GM18873 (cell line): Measurements from ENCODE around the gene SV2A.
A peak's percentile ranks its signal among the peaks of the same experiment; 100 is the strongest.

Experiments
- ATAC-seq: cut with Tn5 transposase; IDR thresholded peaks from one replicate; pipeline ENCODE4 v1.9.1; 2021; ENCODE audit warnings: mild to moderate bottlenecking, moderate library complexity, moderate number of reproducible peaks; ENCODE audit not compliant: unreplicated experiment, low FRiP score

The SV2A gene

DNA sequence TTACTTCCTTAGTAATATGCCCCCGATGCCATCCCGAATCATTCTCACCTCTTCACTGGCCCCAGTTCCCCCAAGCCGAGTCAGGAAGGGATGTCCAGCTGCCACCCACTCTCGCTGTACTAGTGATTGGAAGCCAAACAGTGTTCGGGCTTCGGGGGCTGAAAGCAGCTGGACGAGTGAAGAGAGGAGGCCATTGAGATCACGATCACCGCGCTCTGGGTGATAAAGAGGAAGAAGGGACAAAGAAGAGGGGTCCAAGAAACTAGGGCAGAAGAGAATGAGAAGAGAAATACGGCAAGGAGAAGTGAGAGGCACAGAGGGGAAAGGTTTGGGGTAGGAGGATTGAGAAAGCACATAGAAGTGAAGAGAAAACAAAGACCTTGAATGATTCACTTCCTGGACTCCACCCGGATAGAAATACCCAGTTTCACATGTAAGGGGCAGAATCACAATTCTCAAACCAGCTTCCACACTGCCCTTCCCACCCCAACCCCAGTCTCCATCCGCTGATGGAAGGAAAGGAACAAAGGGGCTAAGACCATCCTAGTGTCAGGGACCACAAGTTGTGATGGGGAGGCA is 13.7 kb upstream of the SV2A start:
- no peak for ATAC-seq

DNA sequence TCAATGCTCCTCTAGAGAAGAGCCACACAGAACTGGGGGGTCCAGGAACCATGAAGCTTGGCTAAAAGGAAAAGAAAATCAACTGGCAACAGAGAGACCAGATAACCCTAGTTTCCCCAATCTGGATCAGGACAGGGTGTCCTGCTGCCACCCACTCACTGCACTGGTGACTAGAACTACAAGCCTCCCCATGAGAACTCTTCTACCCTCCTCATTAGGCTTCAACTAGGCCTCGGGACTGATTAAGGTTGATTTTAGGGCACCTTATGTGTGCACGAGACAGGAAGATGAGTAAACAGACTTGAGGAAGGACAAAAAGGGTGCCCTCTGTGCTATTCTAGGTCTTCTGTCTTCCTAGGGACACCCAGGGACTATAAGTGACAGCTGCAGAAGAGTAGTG is 12.2 kb upstream of the SV2A start:
- no peak for ATAC-seq

- ATAC-seq, result no peak
Observed at GRCh38 chr1:149928401-149928724, 10.7 kb upstream of the SV2A start.

DNA sequence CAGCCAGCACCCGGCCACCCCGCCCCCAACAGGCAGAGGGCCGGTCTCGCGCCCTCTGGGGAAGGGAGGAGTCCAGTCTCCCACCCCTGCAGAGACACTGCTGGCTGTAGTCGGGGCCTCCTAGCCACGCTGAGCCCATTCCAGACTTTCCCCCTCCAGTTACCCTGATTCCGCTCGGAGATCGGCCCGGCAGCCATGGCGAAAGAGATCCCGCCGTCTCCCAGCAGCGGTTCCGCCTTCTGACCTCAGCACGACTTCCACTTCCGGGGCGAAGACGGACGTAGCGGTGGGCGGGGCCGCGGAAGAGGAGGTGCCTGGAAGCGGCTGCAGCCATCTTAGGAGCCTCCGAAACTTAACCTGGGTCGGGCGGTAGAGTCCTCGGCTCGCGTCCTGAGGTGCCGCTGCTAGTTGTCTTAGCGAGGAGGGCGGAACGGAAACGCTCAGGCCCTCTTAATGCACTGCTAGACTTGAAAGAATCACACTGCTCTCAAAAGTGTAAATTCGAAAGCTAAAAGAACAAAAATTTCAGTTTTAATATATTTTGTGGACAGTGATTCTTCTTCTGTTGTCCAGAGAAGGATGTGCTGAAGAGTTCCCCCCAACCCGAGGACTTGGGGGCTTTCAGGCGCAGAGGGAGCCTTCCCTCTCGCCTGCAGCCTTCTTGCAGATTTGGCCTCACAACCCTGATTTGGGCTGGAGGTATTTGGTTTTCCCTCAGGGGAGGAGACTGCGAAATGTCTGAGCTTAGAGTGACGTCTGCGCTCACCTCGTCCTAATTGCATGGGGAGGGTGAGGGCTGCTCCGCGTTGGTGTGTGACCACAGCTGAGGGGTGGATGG is 10.1 kb upstream of the SV2A start, which contains the start of gene SF3B4:
Gene SF3B4 (minus strand): TSS at position 241 of the 838 bp plus-strand sequence. CDS start 44 bp downstream, at position 197.
- ATAC-seq, result peak; percentile 59

DNA sequence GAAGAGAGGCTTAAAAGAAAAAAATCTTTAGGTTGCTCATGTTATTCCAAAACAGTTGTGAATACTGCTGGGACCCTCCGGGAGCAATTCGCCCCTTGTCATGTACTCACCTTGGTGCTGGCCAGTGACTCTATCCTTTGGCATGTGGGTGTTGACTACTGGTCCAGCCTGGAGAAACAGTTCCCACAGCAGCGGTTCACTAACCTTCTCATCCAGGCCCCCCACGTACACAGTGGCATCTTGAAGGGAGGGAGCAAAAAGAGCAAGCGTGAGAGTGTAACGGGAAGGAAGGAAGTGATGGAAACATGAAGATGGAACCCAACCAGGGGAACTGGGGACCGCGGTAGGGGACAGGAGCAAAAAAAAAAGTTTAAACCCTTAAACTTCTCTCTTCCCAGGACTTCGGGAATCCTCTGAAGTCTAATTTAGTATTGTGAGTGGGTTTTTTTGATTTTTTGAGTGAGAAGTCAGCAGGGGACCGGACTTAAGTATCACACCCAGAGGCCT is 9.5 kb upstream of the SV2A start:
- ATAC-seq, result no peak

- no peak for ATAC-seq
Observed at GRCh38 chr1:149926296-149926695, 8.7 kb upstream of the SV2A start.

GRCh38 chr1:149925751-149926150 is 8.1 kb upstream of the SV2A start:
- ATAC-seq, result no peak

DNA sequence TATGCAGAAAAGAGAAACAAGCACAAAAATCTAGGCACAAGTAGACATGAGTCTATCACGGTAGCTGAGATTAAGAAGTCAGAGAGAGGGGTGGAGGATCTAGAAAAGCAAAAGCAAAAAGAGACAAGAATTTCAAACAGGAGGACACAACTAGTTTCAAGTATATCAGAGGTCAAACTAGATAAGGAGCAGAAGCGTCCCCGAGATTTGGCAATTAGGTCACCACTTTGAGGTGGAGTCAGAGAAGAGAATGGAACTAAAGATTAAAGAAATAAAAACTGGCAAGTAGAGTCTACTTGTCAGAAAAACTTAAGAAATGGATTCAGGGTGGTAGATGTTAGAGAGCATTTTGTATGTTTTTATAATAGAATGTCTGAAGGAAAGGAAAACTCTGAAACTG is 7.7 kb upstream of the SV2A start:
- no peak for ATAC-seq

DNA sequence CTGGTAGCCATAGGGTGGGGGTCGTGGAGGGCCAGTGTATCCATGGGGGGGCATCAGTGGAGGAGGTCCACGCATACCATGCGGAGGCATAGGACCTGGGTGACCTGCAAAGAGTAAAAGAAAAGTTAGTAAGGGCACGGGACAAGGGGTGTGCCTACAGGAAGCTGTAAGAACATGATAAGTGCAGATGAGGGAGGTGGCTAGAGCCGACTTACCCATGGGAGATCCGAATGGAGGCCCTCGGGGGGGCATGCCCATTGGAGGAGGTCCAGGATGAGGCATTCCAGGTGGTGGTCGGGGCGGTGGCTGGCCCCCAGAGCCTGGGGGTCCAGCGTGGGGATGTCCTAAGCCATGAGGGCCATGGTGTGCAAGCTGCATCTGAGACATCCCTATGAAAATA is 6.0 kb upstream of the SV2A start:
- ATAC-seq, result no peak

DNA sequence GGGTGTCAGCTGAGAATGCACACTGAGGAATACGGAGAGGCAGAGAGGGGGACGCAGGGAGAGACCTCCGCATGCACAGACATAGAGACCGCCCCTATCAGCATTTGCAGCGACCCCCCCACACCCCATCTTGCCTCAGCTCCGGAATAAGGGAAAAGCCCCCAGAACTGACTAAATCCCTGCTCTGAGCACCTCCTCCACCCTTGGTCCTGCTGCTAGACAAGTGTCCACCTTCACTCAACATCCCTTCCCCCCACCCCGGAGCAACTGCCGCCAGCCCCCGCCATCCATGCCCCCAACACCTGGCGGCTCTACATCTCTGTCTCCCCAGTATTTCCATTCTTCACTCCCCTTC is 769 bp downstream of the SV2A start:
- ATAC-seq, result no peak

DNA sequence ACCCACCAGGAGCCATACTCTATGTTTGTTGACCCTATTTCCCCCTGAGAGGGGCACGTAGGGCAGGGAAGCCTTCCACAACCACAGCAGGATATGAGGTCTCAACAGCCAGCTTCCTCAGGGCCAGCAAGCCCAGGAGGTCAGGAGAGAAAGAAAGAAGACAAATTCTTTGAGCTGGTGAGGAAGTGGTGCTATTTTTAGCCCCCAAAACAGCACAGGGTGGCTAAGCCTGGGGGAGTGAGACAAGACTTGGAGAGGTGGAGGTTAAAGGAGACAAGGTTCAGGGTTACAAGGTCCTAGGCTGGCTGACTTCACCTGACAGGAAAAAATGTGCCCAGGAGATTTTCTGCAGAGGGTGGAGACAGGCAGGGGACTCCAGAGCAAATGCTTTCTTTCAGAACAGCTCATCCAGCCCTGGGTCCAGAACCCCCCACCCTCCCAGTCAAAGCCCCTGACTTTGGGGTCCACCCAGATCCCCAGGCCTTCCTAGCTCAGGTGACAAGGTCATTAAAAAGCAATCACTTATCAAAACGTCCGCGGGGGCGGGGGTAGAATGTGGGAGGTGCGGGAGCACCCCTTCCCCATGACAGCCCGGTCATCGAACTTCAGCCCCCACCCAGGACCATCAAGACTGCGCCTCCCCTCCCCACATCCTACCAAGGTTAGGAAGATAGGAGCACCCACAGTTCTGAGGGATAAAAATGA is 1.3 kb downstream of the SV2A start:
- no peak for ATAC-seq

DNA sequence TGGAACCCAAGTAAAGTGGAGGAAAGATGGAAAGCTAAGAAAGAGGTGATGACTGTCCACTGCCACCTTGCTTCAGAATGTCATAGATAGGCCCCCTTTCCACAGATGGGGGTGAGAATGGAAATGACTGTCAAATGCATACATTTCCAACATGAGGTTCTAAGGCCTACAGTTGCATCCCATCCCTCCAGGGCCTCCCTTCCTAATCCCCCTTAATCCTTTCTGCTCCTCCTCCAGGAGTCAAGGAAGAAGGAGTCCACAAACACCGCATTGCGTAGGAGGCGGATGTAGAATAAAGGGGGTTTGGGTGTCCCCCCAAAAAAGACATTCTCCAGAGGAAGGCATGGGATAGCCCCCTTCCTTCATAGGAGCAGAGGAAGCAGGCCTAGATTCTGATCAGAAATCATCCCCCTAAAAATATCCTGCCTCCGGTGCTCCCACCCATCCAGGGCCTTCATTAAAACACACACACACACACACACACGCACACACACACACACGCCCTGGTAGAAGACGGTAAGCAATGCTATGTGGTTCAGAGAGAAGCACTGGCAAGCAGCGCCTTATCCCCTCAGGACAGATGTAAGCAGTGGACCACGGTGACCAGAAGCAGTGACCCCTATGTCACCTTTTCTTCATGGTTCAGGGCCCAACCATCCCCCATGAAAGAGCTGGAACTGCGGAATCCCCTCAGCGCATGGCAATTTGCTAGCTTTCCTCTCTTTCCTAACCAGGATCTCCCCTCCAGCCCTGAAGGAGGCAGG is 2.0 kb downstream of the SV2A start:
- ATAC-seq, result no peak

DNA sequence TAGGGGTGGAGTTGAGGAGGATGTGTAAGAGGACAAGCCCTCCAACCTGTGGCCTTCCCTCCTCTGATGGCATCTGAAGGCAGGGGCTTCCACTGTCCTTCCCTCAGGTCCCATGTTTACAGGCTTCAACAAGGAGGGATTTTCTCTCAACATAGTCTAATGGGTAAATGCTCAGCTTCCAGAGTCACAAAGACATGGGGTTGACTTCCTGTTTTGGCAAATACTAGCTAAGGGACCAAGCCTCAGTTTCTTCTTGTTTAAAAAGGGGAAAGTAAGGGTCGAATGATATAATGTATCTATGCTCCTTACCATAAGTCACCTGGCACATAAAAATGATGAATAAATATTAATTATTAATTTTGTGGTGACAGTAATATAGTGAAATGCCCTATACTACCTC is 3.1 kb downstream of the SV2A start:
- ATAC-seq, result no peak

DNA sequence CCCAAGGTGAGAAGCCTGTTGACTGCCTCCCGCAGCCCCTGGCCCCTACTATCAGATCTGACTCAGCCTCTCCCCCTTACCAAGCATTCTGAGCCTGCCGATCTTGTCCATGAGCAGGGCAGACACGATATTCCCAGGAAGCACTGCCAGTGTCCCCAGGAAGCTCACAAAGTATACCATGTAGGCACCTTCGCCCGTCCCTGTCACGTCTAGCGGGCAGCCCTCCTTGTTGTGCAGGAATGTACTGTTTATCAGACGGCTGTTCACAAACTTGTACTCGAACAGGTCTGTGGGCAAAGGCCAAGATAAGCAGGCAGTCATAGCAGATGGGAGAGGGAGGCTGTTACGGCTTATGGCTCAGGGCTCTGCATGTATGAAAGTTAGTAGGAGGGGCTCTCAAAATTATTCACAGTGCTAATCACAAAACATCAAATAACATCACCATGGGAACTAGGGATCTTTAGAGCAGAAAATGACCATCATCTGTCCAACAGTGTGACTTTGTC is 11.0 kb downstream of the SV2A start:
- ATAC-seq, result no peak

DNA sequence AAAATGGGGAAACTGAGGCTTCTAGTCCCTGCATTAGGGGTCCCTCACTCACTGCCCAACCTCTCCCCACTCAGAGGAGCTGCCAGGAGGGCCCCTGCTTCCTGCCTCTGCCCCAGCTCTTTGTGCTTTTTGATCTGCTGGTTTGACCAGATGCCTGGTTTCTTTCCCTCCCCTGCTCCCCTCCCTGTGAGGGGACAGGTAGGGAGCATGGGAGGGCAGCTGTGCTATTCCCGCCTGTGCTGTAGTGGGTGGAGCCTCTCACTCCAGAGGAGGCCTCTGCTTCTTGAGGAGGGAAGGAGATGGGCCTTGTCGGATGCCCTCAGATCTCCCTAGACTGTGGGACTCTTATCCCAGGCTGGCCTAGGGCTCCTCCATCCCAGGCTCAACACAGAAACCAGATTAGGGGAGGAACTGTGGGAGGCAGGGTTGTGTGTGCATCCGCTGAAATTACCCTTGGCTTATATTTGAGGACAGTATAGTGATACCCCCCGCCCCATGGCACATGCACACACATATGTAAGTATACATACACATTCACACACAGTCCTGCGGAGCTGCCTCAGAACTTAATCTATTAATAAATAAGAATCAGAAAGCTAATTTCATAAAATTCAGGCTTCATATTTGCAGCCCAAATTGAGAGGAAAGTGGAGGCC is 13.7 kb downstream of the SV2A start:
- no peak for ATAC-seq

- peak; percentile 53 for ATAC-seq
Observed at GRCh38 chr1:149899460-149900284, 18.0 kb downstream of the SV2A start, which contains the start of gene BOLA1. TSS of gene BOLA1 (plus strand) at chr1:149899568. CDS start at chr1:149900060, 492 bp downstream.

DNA sequence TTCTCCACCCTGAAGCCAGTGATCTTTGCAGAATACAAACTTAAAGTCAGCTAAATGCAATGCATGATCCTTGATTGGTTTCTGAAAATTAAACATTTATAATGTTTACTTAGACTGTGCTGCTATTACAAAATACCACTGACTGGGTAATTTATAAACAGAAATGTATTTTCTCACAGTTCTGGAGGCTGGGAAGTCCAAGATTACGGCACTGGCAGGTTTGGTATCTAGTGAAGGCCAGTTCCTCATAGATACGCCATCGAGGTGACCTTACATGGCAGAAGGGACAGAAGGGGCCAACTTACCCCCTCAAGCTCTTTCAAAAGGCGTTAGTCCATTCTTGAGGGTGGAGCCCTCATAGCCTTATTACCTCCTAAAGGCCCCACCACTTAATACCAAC is 21.1 kb downstream of the SV2A start:
- ATAC-seq, result no peak

GRCh38 chr1:149888999-149889289 is 28.7 kb downstream of the SV2A start:
- no peak for ATAC-seq

- ATAC-seq, result peak; percentile 3
Observed at GRCh38 chr1:149888247-149888998, 29.2 kb downstream of the SV2A start.
